ENCODE results near the gene COL11A2.

COL11A2 gene

GRCh38 chr6:33191383-33192104 is 723 bp downstream of the COL11A2 start:
- DNase-seq: no peak

GRCh38 chr6:33190504-33191107 is 1.7 kb downstream of the COL11A2 start:
- DNase-seq: no peak

- no peak for DNase-seq
Measured at GRCh38 chr6:33189625-33190448, 2.4 kb downstream of the COL11A2 start.

- no peak for DNase-seq
Measured at GRCh38 chr6:33189164-33189563, 3.1 kb downstream of the COL11A2 start.

- no peak for DNase-seq
Measured at GRCh38 chr6:33187809-33188208, 4.5 kb downstream of the COL11A2 start.

- no peak for DNase-seq
Measured at GRCh38 chr6:33185654-33186187, 6.5 kb downstream of the COL11A2 start.

- no peak for DNase-seq
Measured at GRCh38 chr6:33185190-33185589, 7.1 kb downstream of the COL11A2 start.

- no peak for DNase-seq
Measured at GRCh38 chr6:33183071-33183683, 9.1 kb downstream of the COL11A2 start.

GRCh38 chr6:33181141-33181540 is 11.1 kb downstream of the COL11A2 start:
- DNase-seq: no peak

- DNase-seq: no peak
Measured at GRCh38 chr6:33178755-33179475, 13.4 kb downstream of the COL11A2 start.

GRCh38 chr6:33177552-33178446 is 14.5 kb downstream of the COL11A2 start:
- no peak for DNase-seq

GRCh38 chr6:33176906-33177305 is 15.4 kb downstream of the COL11A2 start:
- DNase-seq: no peak

- no peak for DNase-seq
Measured at GRCh38 chr6:33175436-33176069, 16.7 kb downstream of the COL11A2 start.

GRCh38 chr6:33174784-33175183 is 17.5 kb downstream of the COL11A2 start:
- DNase-seq: no peak

- DNase-seq: no peak
Measured at GRCh38 chr6:33173535-33174180, 18.6 kb downstream of the COL11A2 start.

GRCh38 chr6:33172688-33173534 is 19.4 kb downstream of the COL11A2 start:
- no peak for DNase-seq

- DNase-seq: no peak
Measured at GRCh38 chr6:33171880-33172687, 20.2 kb downstream of the COL11A2 start.
